ENCODE data around the gene GLI2. TPM values are rescaled to one million over a fixed set of nuclear protein-coding genes. Genes with fewer than 3 reads are reported as not detected.

GLI2 gene
- total and polyA plus RNA-seq, 2 of the 4 experiments (the other 2 are of a cell fraction): 3.8 to 26.0 TPM

DNA sequence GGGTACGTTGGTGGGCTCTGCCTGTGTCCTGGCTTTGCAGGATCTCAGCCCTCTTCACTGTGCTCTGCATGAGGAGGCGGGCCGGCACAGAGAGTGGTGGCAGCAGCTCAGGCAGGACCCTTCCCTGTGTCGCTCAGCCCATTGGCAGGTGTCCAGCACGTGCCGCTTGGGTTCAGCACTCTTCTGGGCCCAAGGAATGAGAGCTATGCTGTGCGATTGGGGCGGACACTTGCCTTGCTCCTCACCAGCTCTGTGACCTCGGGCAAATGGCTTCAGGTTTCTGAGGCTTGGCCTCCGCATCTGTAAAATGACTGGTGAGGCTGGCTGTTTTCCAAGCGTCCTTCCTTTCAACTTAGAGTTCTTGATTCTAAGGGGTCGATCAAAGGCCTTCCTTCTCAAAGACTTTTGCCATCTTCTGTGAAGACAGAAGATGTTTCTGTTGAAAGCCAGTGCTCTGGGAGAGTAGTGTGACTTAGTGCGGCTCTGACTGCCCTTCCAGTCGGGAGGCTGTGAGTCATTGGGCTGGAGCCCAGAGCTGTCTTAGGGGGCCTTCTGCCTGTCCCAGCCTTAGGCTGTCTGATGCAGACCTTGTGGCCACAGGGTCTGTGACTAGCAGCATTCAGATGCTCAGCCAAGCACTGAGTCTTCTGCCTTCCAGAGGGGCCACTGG is 35.6 kb downstream of the GLI2 start (continued):
- TF ChIP-seq RAD21 (IDR thresholded peaks at IDR 0.05; ENCODE audit: low read length): peak; percentile 31
- TF ChIP-seq NFE2L2 (IDR thresholded peaks at IDR 0.05; ENCODE audit: low read depth, low read length): no peak

DNA sequence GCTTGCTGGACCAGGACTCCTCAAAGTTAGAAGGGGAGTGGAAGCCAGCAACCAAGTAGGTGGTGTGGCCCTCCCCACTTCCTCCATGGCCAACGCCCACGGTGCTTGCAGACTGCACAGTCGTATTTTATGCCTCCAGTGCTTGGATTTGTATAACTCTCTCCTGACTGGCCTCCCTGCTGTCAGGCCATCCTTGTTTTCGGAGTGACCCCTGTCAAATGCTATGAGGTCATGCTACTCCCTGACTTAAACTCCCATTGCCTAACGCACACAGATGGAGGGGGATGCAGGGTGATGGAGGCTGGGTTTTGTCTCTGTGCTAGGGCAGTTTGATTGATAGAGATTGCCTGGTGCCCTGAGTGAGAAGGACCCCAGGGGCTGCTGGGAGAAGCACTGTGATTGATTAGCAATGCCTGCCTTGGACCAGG is 36.1 kb downstream of the GLI2 start:
- H2BK20ac ChIP-seq (ENCODE audit: low read depth, low read length): peak overlapping the region; percentile 28
- TF ChIP-seq CEBPB (IDR thresholded peaks at IDR 0.05; ENCODE audit: low read depth, low read length) (peak; percentile 41; the same call in 1 of the 2 replicates), CHD1 (IDR thresholded peaks at IDR 0.05; ENCODE audit: low read depth, low read length) (no peak; the same call in 1 of the 2 replicates), CTCF (conservative IDR thresholded peaks at IDR 0.05; ENCODE audit: low read depth, low read length) (no peak; the same call in 1 of the 2 replicates), SMC3 (IDR thresholded peaks at IDR 0.05; ENCODE audit: low read depth, low read length) (no peak), BHLHE40 (IDR thresholded peaks at IDR 0.05; ENCODE audit: low read depth, low read length) (no peak), USF2 (IDR thresholded peaks at IDR 0.05; ENCODE audit: low read depth, low read length) (no peak), POLR2A (IDR thresholded peaks at IDR 0.05; ENCODE audit: low read depth, low read length) (peak; percentile 16; the same call in 1 of the 2 replicates), NFE2L2 (IDR thresholded peaks at IDR 0.05; ENCODE audit: low read depth, low read length) (no peak)
- DNase-seq (no peak), ATAC-seq (ENCODE audit: low read depth) (no peak; the same call in 1 of the 2 replicates)
- H3K4me3 ChIP-seq (ENCODE audit: insufficient read depth, low read depth, low read length): no peak overlapping the region
- H4K20me1 ChIP-seq (ENCODE audit: insufficient read depth, low read length): peaks cover 70% of the 10 kb centered on the region
- H3K18ac ChIP-seq (ENCODE audit: low read depth, low read length): peak overlapping the region; percentile 33
- H2AFZ ChIP-seq (replicated peaks; ENCODE audit: low read length, poor library complexity): peak overlapping the region; percentile 53
- H4K91ac ChIP-seq (ENCODE audit: insufficient read depth, low read depth, low read length): peak overlapping the region; percentile 78
- H2BK120ac ChIP-seq (ENCODE audit: low read depth, low read length): peak overlapping the region; percentile 78
- peaks cover 66% of the 10 kb centered on the region for H3K9me1 ChIP-seq (ENCODE audit: insufficient read depth, low read length)
- H3K79me1 ChIP-seq (ENCODE audit: low read depth in 1 of 2, low read length in 2 of 2): peaks cover 23 to 95% of the 10 kb centered on the region in 2 experiments
- CTCF ChIA-PET: interaction anchor here (1.0 kb wide), 1 partner anchor 308 kb away, joined by 3 read pairs; no protein-coding TSS in a partner anchor
- no peaks in the 10 kb centered on the region for H3K9me3 ChIP-seq (ENCODE audit: control insufficient read depth, insufficient read depth, low read length)
- BruUV-seq (replicated peaks): no TSS peak
- H3K27me3 ChIP-seq (ENCODE audit: control insufficient read depth, insufficient read depth, low read length): no peaks in the 10 kb centered on the region
- peak overlapping the region; percentile 82 for H3K27ac ChIP-seq (ENCODE audit: insufficient read depth, low read length)
- peak overlapping the region; percentile 49 for H3K4me2 ChIP-seq (ENCODE audit: low read depth, low read length)
- peak overlapping the region; percentile 45 for H4K5ac ChIP-seq (ENCODE audit: low read depth, low read length)
- peak overlapping the region; percentile 74 for H2AK9ac ChIP-seq (replicated peaks; ENCODE audit: low read depth, low read length, poor library complexity)
- H3K14ac ChIP-seq (replicated peaks; ENCODE audit: low read depth, low read length): peak overlapping the region; percentile 88
- POLR2A ChIA-PET (ENCODE audit: unreplicated experiment): no interaction called here
- H3K4ac ChIP-seq (ENCODE audit: low read depth, low read length): peak overlapping the region; percentile 88
- intact Hi-C loops (cut with micrococcal nuclease) (loop anchor here (1.0 to 10.0 kb wide), 2 partner anchors 8 to 77 kb away; no protein-coding TSS in a partner anchor), in situ Hi-C loops (cut with MboI; ENCODE audit: low sequenced_read_pairs) (no loop called here), dilution Hi-C loops (cut with HindIII; ENCODE audit: low sequenced_read_pairs, unreplicated experiment) (no loop called here)
- peak overlapping the region; percentile 90 for H2AK5ac ChIP-seq (ENCODE audit: low read depth, low read length)
- peak overlapping the region; percentile 20 to 66; a peak in 3 of 4 replicates for H4K8ac ChIP-seq (ENCODE audit: low read depth in 2 of 2, low read length in 2 of 2)
- H3K9ac ChIP-seq (ENCODE audit: low read depth, low read length): peak overlapping the region; percentile 43; the same call in 1 of the 2 replicates
- H2BK15ac ChIP-seq (ENCODE audit: low read depth, low read length): peak overlapping the region; percentile 4; the same call in 2 of the 3 replicates
- no peaks in the 10 kb centered on the region for H3K36me3 ChIP-seq (ENCODE audit: control insufficient read depth, insufficient read depth, low read length)
- H3K4me1 ChIP-seq (ENCODE audit: control insufficient read depth, insufficient read depth, low read length): peaks cover 54% of the 10 kb centered on the region
- peak overlapping the region; percentile 84 for H3K23ac ChIP-seq (ENCODE audit: low read depth, low read length)
- H3K56ac ChIP-seq (ENCODE audit: extremely low read depth, insufficient read depth, low read length): peak overlapping the region; percentile 57
- WGBS, 2 experiments (ENCODE audit: extremely low coverage in 2 of 2, insufficient read length in 1 of 2): no CpG with 5 or more reads among the region's 5 CpGs
- peak overlapping the region; percentile 92 for H2BK5ac ChIP-seq (ENCODE audit: low read depth, low read length, poor library complexity, severe bottlenecking)

Measured in IMR-90 (cell line).